IPS DF 4.7 (cell line): ENCODE data around the gene TLR3.
"Not testable (repeated sequence)": the region's sequence is repeated elsewhere in the genome, so short reads cannot be mapped to it uniquely, and the experiment has no call there.

ENCODE experiments used
- DNase-seq: peaks from one replicate; pipeline ENCODE4 v3.0.0-alpha.2; 2013; ENCODE audit warnings: low spot score; ENCODE audit errors: extremely low read depth

TLR3 gene

GRCh38 chr4:186047501-186047900 is 21.5 kb upstream of the TLR3 start:
- not testable (repeated sequence) for DNase-seq

- not testable (repeated sequence) for DNase-seq
These were observed 18.8 kb upstream of the TLR3 start for GRCh38 chr4:186050135-186050534.

GRCh38 chr4:186051096-186051495 is 17.9 kb upstream of the TLR3 start:
- DNase-seq, result no peak

- no peak for DNase-seq
These were observed 10.5 kb upstream of the TLR3 start for GRCh38 chr4:186058253-186058979.

- DNase-seq, result no peak
These were observed 10.0 kb upstream of the TLR3 start for GRCh38 chr4:186058980-186059316.

GRCh38 chr4:186061921-186062320 is 7.0 kb upstream of the TLR3 start:
- DNase-seq, result no peak

- no peak for DNase-seq
These were observed 1.1 kb upstream of the TLR3 start for GRCh38 chr4:186067757-186068385.

GRCh38 chr4:186069729-186070128 is 773 bp downstream of the TLR3 start:
- no peak for DNase-seq

GRCh38 chr4:186072516-186072915 is 3.6 kb downstream of the TLR3 start:
- no peak for DNase-seq

- DNase-seq, result no peak
These were observed 5.2 kb downstream of the TLR3 start for GRCh38 chr4:186074189-186074588.

- no peak for DNase-seq
These were observed 10.2 kb downstream of the TLR3 start for GRCh38 chr4:186078981-186079638.

GRCh38 chr4:186079694-186080093 is 10.7 kb downstream of the TLR3 start:
- DNase-seq, result no peak

- DNase-seq, result peak; percentile 74
These were observed 12.3 kb downstream of the TLR3 start for GRCh38 chr4:186081202-186081807.

GRCh38 chr4:186082221-186082620 is 13.3 kb downstream of the TLR3 start:
- DNase-seq, result no peak

- no peak for DNase-seq
These were observed 19.6 kb downstream of the TLR3 start for GRCh38 chr4:186088523-186088922.

- DNase-seq, result no peak
These were observed 23.3 kb downstream of the TLR3 start for GRCh38 chr4:186092296-186092695.

- no peak for DNase-seq
These were observed 26.4 kb downstream of the TLR3 start for GRCh38 chr4:186095406-186095805.

GRCh38 chr4:186096681-186097165 is 27.8 kb downstream of the TLR3 start:
- DNase-seq, result no peak

- no peak for DNase-seq
These were observed 28.4 kb downstream of the TLR3 start for GRCh38 chr4:186097386-186097785.

- DNase-seq, result no peak
These were observed 34.0 kb downstream of the TLR3 start for GRCh38 chr4:186102931-186103330.

- no peak for DNase-seq
These were observed 35.3 kb downstream of the TLR3 start, which contains the start of gene FAM149A for GRCh38 chr4:186104114-186104889. TSS of gene FAM149A (plus strand) at chr4:186104704.
